Measurements from ENCODE around the gene ARHGEF2. TPM values are rescaled to one million over a fixed set of nuclear protein-coding genes. Genes with fewer than 3 reads are reported as not detected.

Gene ARHGEF2
- total and polyA plus RNA-seq, 3 experiments from 2014 or later, result 18.8 to 176 (median 168) TPM

- Mint-ChIP-seq H3K27me3 (no peaks in the 10 kb centered on the region), H3K4me1 (peaks cover 23 to 26% (median 25%) of the 10 kb centered on the region in 3 donors), H3K4me3 (no peak overlapping the region), H3K36me3 (peaks cover 0 to 7% (median 0%) of the 10 kb centered on the region in 3 donors), H3K9me3 (no peaks in the 10 kb centered on the region), H3K27ac (peak overlapping the region in 4 of 8 donors; percentile 4 to 64 (median 28))
- Histone ChIP-seq H3K9me3 (ENCODE audit: low read length) (no peaks in the 10 kb centered on the region), H3K4me1 (ENCODE audit: insufficient read depth, low read length) (peaks cover 16% of the 10 kb centered on the region), H3K27ac (ENCODE audit: low read depth, low read length) (no peak overlapping the region), H3K27me3 (ENCODE audit: insufficient read depth, low read length, poor library complexity, severe bottlenecking) (no peaks in the 10 kb centered on the region), H3K4me3 (ENCODE audit: low read length) (no peak overlapping the region), H3K36me3 (ENCODE audit: insufficient read depth, low read length) (no peaks in the 10 kb centered on the region)
- ChIA-PET POLR2A (no interaction called here), CTCF (no interaction called here)
- no peak for DNase-seq
Measured at GRCh38 chr1:156002188-156002911, 24.0 kb upstream of the ARHGEF2 start.

GRCh38 chr1:156001662-156002171 is 23.4 kb upstream of the ARHGEF2 start:
- H3K27ac ChIP-seq (ENCODE audit: low read depth, low read length), result no peak overlapping the region
- Mint-ChIP-seq H3K36me3 (peaks cover 0 to 2% (median 0%) of the 10 kb centered on the region in 3 donors), H3K4me1 (peaks cover 22 to 24% (median 22%) of the 10 kb centered on the region in 3 donors), H3K27me3 (no peaks in the 10 kb centered on the region), H3K4me3 (no peak overlapping the region), H3K27ac (peak overlapping the region in 4 of 8 donors; percentile 1 to 65 (median 48)), H3K9me3 (no peaks in the 10 kb centered on the region)
- H3K4me3 ChIP-seq (ENCODE audit: low read length), result no peak overlapping the region
- ChIA-PET CTCF (no interaction called here), POLR2A (interaction anchor here (0.5 kb wide), 1 partner anchor 24 kb away, joined by 3 read pairs; the partner anchor contains the start of gene ARHGEF2)
- DNase-seq, result no peak
- H3K36me3 ChIP-seq (ENCODE audit: insufficient read depth, low read length), result no peaks in the 10 kb centered on the region
- H3K4me1 ChIP-seq (ENCODE audit: insufficient read depth, low read length), result peaks cover 16% of the 10 kb centered on the region
- H3K27me3 ChIP-seq (ENCODE audit: insufficient read depth, low read length, poor library complexity, severe bottlenecking), result no peaks in the 10 kb centered on the region
- H3K9me3 ChIP-seq (ENCODE audit: low read length), result no peaks in the 10 kb centered on the region

- Mint-ChIP-seq H3K27me3 (peaks cover 0 to under 1% of the 10 kb centered on the region in 2 donors), H3K4me3 (no peak overlapping the region), H3K4me1 (peaks cover 17 to 20% (median 19%) of the 10 kb centered on the region in 3 donors), H3K27ac (peak overlapping the region in 3 of 8 donors; percentile 32 to 65 (median 64)), H3K36me3 (no peaks in the 10 kb centered on the region), H3K9me3 (no peaks in the 10 kb centered on the region)
- ChIA-PET POLR2A (interaction anchor here (0.5 to 0.6 kb wide), 2 partner anchors 12 to 23 kb away, joined by 3 to 5 read pairs; partner anchors contain the start of gene ARHGEF2), CTCF (interaction anchor here (0.9 kb wide), 1 partner anchor 11 kb away, joined by 4 read pairs; no protein-coding TSS in a partner anchor)
- no peak for DNase-seq
- Histone ChIP-seq H3K27ac (ENCODE audit: low read depth, low read length) (no peak overlapping the region), H3K9me3 (ENCODE audit: low read length) (no peaks in the 10 kb centered on the region), H3K27me3 (ENCODE audit: insufficient read depth, low read length, poor library complexity, severe bottlenecking) (no peaks in the 10 kb centered on the region), H3K4me3 (ENCODE audit: low read length) (no peak overlapping the region), H3K4me1 (ENCODE audit: insufficient read depth, low read length) (peaks cover 16% of the 10 kb centered on the region), H3K36me3 (ENCODE audit: insufficient read depth, low read length) (no peaks in the 10 kb centered on the region)
Measured at GRCh38 chr1:156001021-156001661, 22.8 kb upstream of the ARHGEF2 start.

GRCh38 chr1:155999964-156000363 is 21.6 kb upstream of the ARHGEF2 start:
- Histone ChIP-seq H3K36me3 (ENCODE audit: insufficient read depth, low read length) (no peaks in the 10 kb centered on the region), H3K27me3 (ENCODE audit: insufficient read depth, low read length, poor library complexity, severe bottlenecking) (no peaks in the 10 kb centered on the region), H3K4me1 (ENCODE audit: insufficient read depth, low read length) (peaks cover 6% of the 10 kb centered on the region), H3K4me3 (ENCODE audit: low read length) (no peak overlapping the region), H3K9me3 (ENCODE audit: low read length) (no peaks in the 10 kb centered on the region), H3K27ac (ENCODE audit: low read depth, low read length) (no peak overlapping the region)
- peaks cover 0 to 2% of the 10 kb centered on the region in 2 donors for H3K27me3 Mint-ChIP-seq
- ChIA-PET POLR2A (no interaction called here), CTCF (no interaction called here)
- H3K4me1 Mint-ChIP-seq, result peaks cover 10 to 12% (median 10%) of the 10 kb centered on the region in 3 donors
- no peak overlapping the region for H3K4me3 Mint-ChIP-seq
- H3K9me3 Mint-ChIP-seq, result no peaks in the 10 kb centered on the region
- no peaks in the 10 kb centered on the region for H3K36me3 Mint-ChIP-seq
- no peak overlapping the region for H3K27ac Mint-ChIP-seq
- no peak for DNase-seq

- Histone ChIP-seq H3K4me1 (ENCODE audit: insufficient read depth, low read length) (no peaks in the 10 kb centered on the region), H3K4me3 (ENCODE audit: low read length) (no peak overlapping the region), H3K27ac (ENCODE audit: low read depth, low read length) (no peak overlapping the region), H3K9me3 (ENCODE audit: low read length) (no peaks in the 10 kb centered on the region), H3K27me3 (ENCODE audit: insufficient read depth, low read length, poor library complexity, severe bottlenecking) (no peaks in the 10 kb centered on the region), H3K36me3 (ENCODE audit: insufficient read depth, low read length) (no peaks in the 10 kb centered on the region)
- peak overlapping the region in 3 of 8 donors; percentile 33 to 79 (median 70) for H3K27ac Mint-ChIP-seq
- H3K36me3 Mint-ChIP-seq, result no peaks in the 10 kb centered on the region
- no peaks in the 10 kb centered on the region for H3K9me3 Mint-ChIP-seq
- H3K27me3 Mint-ChIP-seq, result peaks cover 0 to 2% of the 10 kb centered on the region in 2 donors
- CTCF ChIA-PET, result interaction anchor here (0.6 kb wide), 1 partner anchor 221 kb away, joined by 3 read pairs; no protein-coding TSS in a partner anchor
- DNase-seq, result no peak
- H3K4me1 Mint-ChIP-seq, result no peaks in the 10 kb centered on the region
- H3K4me3 Mint-ChIP-seq, result no peak overlapping the region
- POLR2A ChIA-PET, result no interaction called here
Measured at GRCh38 chr1:155996166-155996565, 17.8 kb upstream of the ARHGEF2 start.

GRCh38 chr1:155993595-155993994 is 15.2 kb upstream of the ARHGEF2 start:
- CTCF ChIA-PET, result no interaction called here
- peaks cover 0 to 2% of the 10 kb centered on the region in 2 donors for H3K27me3 Mint-ChIP-seq
- no peak overlapping the region for H3K4me3 Mint-ChIP-seq
- no peaks in the 10 kb centered on the region for H3K36me3 ChIP-seq (ENCODE audit: insufficient read depth, low read length)
- POLR2A ChIA-PET, result interaction anchor here (0.6 kb wide), 1 partner anchor 205 kb away, joined by 3 read pairs; no protein-coding TSS in a partner anchor
- no peak overlapping the region for H3K27ac ChIP-seq (ENCODE audit: low read depth, low read length)
- no peaks in the 10 kb centered on the region for H3K27me3 ChIP-seq (ENCODE audit: insufficient read depth, low read length, poor library complexity, severe bottlenecking)
- no peak for DNase-seq
- H3K36me3 Mint-ChIP-seq, result no peaks in the 10 kb centered on the region
- H3K4me3 ChIP-seq (ENCODE audit: low read length), result no peak overlapping the region
- peak overlapping the region in 2 of 8 donors; percentile 47 to 85 for H3K27ac Mint-ChIP-seq
- no peaks in the 10 kb centered on the region for H3K9me3 ChIP-seq (ENCODE audit: low read length)
- no peaks in the 10 kb centered on the region for H3K9me3 Mint-ChIP-seq
- peaks cover 11% of the 10 kb centered on the region for H3K4me1 ChIP-seq (ENCODE audit: insufficient read depth, low read length)
- peaks cover 10 to 13% (median 10%) of the 10 kb centered on the region in 3 donors for H3K4me1 Mint-ChIP-seq

GRCh38 chr1:155990005-155990739 is 11.8 kb upstream of the ARHGEF2 start:
- peaks cover 11% of the 10 kb centered on the region for H3K4me1 ChIP-seq (ENCODE audit: insufficient read depth, low read length)
- no peak overlapping the region for H3K4me3 Mint-ChIP-seq
- ChIA-PET POLR2A (interaction anchor here (1.0 to 1.8 kb wide), 4 partner anchors 10 to 56 kb away, joined by 3 to 8 read pairs (median 4); partner anchors contain the start of gene KHDC4), CTCF (interaction anchor here (0.5 to 4.4 kb wide), 22 partner anchors 11 to 234 kb away, joined by 3 to 44 read pairs (median 4); partner anchors contain the start of genes ARHGEF2 and KHDC4)
- no peaks in the 10 kb centered on the region for H3K27me3 ChIP-seq (ENCODE audit: insufficient read depth, low read length, poor library complexity, severe bottlenecking)
- H3K9me3 Mint-ChIP-seq, result no peaks in the 10 kb centered on the region
- DNase-seq, result no peak
- H3K27me3 Mint-ChIP-seq, result no peaks in the 10 kb centered on the region
- no peaks in the 10 kb centered on the region for H3K36me3 Mint-ChIP-seq
- no peak overlapping the region for H3K4me3 ChIP-seq (ENCODE audit: low read length)
- no peak overlapping the region for H3K27ac Mint-ChIP-seq
- H3K36me3 ChIP-seq (ENCODE audit: insufficient read depth, low read length), result no peaks in the 10 kb centered on the region
- no peak overlapping the region for H3K27ac ChIP-seq (ENCODE audit: low read depth, low read length)
- no peaks in the 10 kb centered on the region for H3K9me3 ChIP-seq (ENCODE audit: low read length)
- H3K4me1 Mint-ChIP-seq, result peaks cover 10 to 13% (median 10%) of the 10 kb centered on the region in 3 donors

Measured in CD8-positive, alpha-beta memory T cell (primary cell).